ENCODE measurements around the gene CEMIP. TPM values are rescaled to one million over a fixed set of nuclear protein-coding genes. Genes with fewer than 3 reads are reported as not detected.

The CEMIP gene
- total RNA-seq, 1 donor from 2014 or later, result under 0.01 TPM

GRCh38 chr15:80744415-80744814, 34.8 kb upstream of the CEMIP start:
- Histone ChIP-seq H3K27me3 (ENCODE audit: control insufficient read depth, insufficient read depth, low read length) (no peaks in the 10 kb centered on the region), H3K36me3 (ENCODE audit: control insufficient read depth, insufficient read depth, low read length) (no peaks in the 10 kb centered on the region), H3K4me3 (ENCODE audit: low read depth, low read length) (no peak overlapping the region)
- TF ChIP-seq CTCF (IDR thresholded peaks at IDR 0.05; ENCODE audit: insufficient read depth, low read length, poor library complexity, severe bottlenecking), result no peak
- DNase-seq (ENCODE audit: low read depth), result no peak

GRCh38 chr15:80744826-80745225, 34.3 kb upstream of the CEMIP start:
- TF ChIP-seq CTCF (IDR thresholded peaks at IDR 0.05; ENCODE audit: insufficient read depth, low read length, poor library complexity, severe bottlenecking), result no peak
- Histone ChIP-seq H3K27me3 (ENCODE audit: control insufficient read depth, insufficient read depth, low read length) (no peaks in the 10 kb centered on the region), H3K36me3 (ENCODE audit: control insufficient read depth, insufficient read depth, low read length) (no peaks in the 10 kb centered on the region), H3K4me3 (ENCODE audit: low read depth, low read length) (no peak overlapping the region)
- no peak for DNase-seq (ENCODE audit: low read depth)

DNA sequence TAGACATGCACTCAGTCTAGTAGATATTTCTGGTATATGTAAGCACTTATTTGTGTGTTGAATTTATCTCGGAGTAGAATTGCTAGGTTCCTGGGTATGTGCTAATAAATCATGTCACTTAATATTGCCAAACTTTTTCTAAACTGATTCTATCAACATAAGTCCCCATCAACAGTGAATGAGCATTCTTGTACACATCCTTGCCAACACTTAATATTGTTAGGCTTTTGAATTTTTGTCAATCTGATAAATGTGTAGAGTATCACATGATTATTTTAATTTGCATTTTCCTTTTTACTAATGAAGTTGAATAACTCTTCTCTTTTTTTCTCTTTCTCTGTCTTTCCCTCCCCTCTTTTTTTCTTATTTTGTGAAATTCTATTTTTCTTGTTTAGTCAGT, 33.3 kb upstream of the CEMIP start:
- DNase-seq (ENCODE audit: low read depth), result no peak
- TF ChIP-seq CTCF (IDR thresholded peaks at IDR 0.05; ENCODE audit: insufficient read depth, low read length, poor library complexity, severe bottlenecking), result no peak
- Histone ChIP-seq H3K4me3 (ENCODE audit: low read depth, low read length) (no peak overlapping the region), H3K36me3 (ENCODE audit: control insufficient read depth, insufficient read depth, low read length) (no peaks in the 10 kb centered on the region), H3K27me3 (ENCODE audit: control insufficient read depth, insufficient read depth, low read length) (no peaks in the 10 kb centered on the region)

GRCh38 chr15:80747317-80748053, 31.7 kb upstream of the CEMIP start:
- H3K27me3 ChIP-seq (ENCODE audit: control insufficient read depth, insufficient read depth, low read length), result no peaks in the 10 kb centered on the region
- H3K36me3 ChIP-seq (ENCODE audit: control insufficient read depth, insufficient read depth, low read length), result no peaks in the 10 kb centered on the region
- DNase-seq (ENCODE audit: low read depth), result no peak
- no peak overlapping the region for H3K4me3 ChIP-seq (ENCODE audit: low read depth, low read length)
- TF ChIP-seq CTCF (IDR thresholded peaks at IDR 0.05; ENCODE audit: insufficient read depth, low read length, poor library complexity, severe bottlenecking), result no peak

DNA sequence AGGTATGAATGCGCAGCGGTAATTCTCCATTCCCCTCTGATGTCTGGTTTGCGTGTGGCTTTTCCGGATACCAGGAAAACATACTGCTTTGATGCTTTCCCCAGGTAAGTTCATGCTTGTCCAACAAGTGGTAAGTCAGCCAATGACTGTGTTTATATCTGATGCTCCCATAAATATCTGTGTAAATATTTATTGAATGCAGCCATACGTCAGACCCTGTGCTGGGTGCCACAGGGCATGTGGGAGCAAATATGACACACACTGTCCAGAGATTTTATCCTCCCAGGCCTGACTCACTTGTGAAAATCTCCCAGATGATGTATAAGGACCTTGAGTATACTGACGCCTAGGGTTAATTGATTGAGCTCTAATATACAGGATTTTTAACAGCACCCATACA, 29.6 kb upstream of the CEMIP start:
- H3K4me3 ChIP-seq (ENCODE audit: low read depth, low read length), result no peak overlapping the region
- DNase-seq (ENCODE audit: low read depth), result no peak
- no peaks in the 10 kb centered on the region for H3K27me3 ChIP-seq (ENCODE audit: control insufficient read depth, insufficient read depth, low read length)
- no peaks in the 10 kb centered on the region for H3K36me3 ChIP-seq (ENCODE audit: control insufficient read depth, insufficient read depth, low read length)
- TF ChIP-seq CTCF (IDR thresholded peaks at IDR 0.05; ENCODE audit: insufficient read depth, low read length, poor library complexity, severe bottlenecking), result no peak

GRCh38 chr15:80750575-80750974, 28.6 kb upstream of the CEMIP start:
- H3K36me3 ChIP-seq (ENCODE audit: control insufficient read depth, insufficient read depth, low read length), result no peaks in the 10 kb centered on the region
- H3K4me3 ChIP-seq (ENCODE audit: low read depth, low read length), result no peak overlapping the region
- TF ChIP-seq CTCF (IDR thresholded peaks at IDR 0.05; ENCODE audit: insufficient read depth, low read length, poor library complexity, severe bottlenecking), result no peak
- no peaks in the 10 kb centered on the region for H3K27me3 ChIP-seq (ENCODE audit: control insufficient read depth, insufficient read depth, low read length)
- DNase-seq (ENCODE audit: low read depth), result no peak

Measured in kidney epithelial cell (primary cell).